Lower leg skin (tissue), 4 donors: ENCODE results near the gene CRMP1. TPM values are rescaled to one million over a fixed set of nuclear protein-coding genes. Genes with fewer than 3 reads are reported as not detected.
"Not testable (repeated sequence)": the region's sequence is repeated elsewhere in the genome, so short reads cannot be mapped to it uniquely, and the experiment has no call there.

Experiments used
- DNase-seq, 2 donors: peaks; one replicate each; pipeline ENCODE4 v3.0.0-alpha.2; 2019; ENCODE audit warnings: low spot score in 2 of 2
- H3K4me3 ChIP-seq: fragments of 200-600 bp; sonication (generic); 2 replicates; pipeline ENCODE4 v1.5.1; 2017; ENCODE audit warnings: mild to moderate bottlenecking, low read depth; ENCODE audit not compliant: poor library complexity, severe bottlenecking
- POLR2A ChIP-seq, 2 donors: fragments of 450-650 bp; IDR thresholded peaks; one replicate each; pipeline ENCODE4 v1.6.1; 2016 to 2017; ENCODE audit warnings: antibody characterized with exemption in 2 of 2, mild to moderate bottlenecking in 1 of 2, moderate library complexity in 1 of 2
- WGBS, 2 donors: methylation state at CpG; one replicate each; pipeline ENCODE4 v1.1.5; 2018; 5-methylcytosine and 5-hydroxymethylcytosine counted together
- intact Hi-C: fragments of 100-400 bp; cut with DNase I; formaldehyde crosslinking; loops from one replicate; pipeline ENCODE4 v1.15.0; 2023; ENCODE audit warnings: low total_unique reads
- total RNA-seq, 4 donors: library from RNA; depleted of rRNA; stranded (reverse); fragments of >200 nt; gene quantifications; one replicate each; pipeline ENCODE4 v1.1.0, GENCODE V29; 2016
- TF ChIP-seq, protein P1 (sequence below), 3 donors: fragments of 450-650 bp; IDR thresholded peaks; one replicate each; pipeline ENCODE4 v1.5.1; 2016; ENCODE audit warnings: antibody characterized with exemption in 3 of 3, mild to moderate bottlenecking in 3 of 3, moderate library complexity in 2 of 3

CRMP1 gene
- total RNA-seq, 4 donors from 2014 or later = 0.17 to 1.2 (median 0.17) TPM; not detected in 1

DNA sequence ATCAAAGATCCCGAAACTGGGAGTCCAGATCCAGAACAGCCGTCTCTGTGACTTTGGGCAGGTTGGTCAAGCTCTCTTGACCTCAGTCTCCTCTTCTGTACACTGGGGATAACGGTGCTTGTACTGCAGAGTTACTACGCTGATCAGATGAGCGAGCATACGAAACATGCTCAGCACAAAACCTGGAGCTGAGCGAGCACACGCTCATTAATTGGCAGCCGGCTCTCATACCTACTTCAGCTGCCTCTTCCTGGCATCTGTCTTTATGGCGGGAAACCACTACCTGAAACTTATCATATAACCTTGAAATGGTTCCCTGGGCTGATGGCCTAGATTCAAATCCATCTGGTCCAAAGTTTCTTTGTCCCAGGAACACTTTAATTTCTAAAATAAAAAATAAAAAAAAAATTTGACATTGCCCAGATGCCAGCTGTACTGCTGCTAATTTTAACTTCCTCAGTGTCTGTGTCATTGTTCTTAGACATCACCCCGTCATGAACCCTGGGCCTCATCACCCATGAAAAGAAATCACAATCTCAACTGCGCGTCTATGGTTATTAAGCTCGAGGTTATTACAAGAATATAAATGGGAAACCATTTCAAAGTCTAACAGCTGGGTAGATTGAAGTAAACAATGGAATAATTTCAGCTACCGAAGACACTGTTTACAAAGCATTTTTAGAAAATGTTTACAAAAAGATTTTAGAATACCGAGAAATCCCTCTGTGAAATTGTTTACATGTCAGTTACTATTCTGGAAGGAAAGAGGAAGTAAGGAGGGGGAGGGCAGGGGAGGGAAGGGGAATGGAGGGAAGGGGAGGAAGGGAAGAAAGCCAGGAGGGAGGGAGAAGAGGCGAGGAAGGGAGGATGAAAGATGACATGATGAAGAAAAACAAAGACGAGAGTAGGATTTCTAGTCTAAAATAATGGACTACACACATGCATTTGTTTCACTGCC is 49.0 kb downstream of the CRMP1 start:
- DNase-seq = no peak
- intact Hi-C loops = no loop called here
- H3K4me3 ChIP-seq = no peak overlapping the region
- 73 to 78% methylated on average over 18 of the region's 18 CpGs for WGBS, 2 donors
- TF ChIP-seq POLR2A (IDR thresholded peaks at IDR 0.05) = no peak
- TF ChIP-seq, protein P1, sequence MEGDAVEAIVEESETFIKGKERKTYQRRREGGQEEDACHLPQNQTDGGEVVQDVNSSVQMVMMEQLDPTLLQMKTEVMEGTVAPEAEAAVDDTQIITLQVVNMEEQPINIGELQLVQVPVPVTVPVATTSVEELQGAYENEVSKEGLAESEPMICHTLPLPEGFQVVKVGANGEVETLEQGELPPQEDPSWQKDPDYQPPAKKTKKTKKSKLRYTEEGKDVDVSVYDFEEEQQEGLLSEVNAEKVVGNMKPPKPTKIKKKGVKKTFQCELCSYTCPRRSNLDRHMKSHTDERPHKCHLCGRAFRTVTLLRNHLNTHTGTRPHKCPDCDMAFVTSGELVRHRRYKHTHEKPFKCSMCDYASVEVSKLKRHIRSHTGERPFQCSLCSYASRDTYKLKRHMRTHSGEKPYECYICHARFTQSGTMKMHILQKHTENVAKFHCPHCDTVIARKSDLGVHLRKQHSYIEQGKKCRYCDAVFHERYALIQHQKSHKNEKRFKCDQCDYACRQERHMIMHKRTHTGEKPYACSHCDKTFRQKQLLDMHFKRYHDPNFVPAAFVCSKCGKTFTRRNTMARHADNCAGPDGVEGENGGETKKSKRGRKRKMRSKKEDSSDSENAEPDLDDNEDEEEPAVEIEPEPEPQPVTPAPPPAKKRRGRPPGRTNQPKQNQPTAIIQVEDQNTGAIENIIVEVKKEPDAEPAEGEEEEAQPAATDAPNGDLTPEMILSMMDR (IDR thresholded peaks at IDR 0.05) = no peak

DNA sequence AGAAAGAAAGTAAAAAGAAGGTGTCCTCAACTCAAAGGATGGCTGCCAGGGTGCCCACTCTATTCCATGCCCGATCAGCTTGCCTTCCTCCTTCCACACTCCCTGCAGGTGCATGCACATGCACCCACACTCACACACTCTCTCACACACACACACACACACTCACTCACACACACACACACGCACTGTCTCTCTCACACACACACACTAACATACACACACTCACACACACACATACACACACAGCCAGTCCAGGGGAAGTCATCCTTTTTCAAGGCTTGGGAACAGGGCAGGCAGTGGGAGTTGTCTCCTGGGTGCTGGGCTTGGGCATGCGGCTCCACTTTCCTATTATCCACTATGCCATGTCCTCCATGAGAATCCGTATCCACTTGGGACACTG is 50.4 kb downstream of the CRMP1 start:
- WGBS, 2 donors = 77 to 90% methylated on average over 4 of the region's 4 CpGs

DNA sequence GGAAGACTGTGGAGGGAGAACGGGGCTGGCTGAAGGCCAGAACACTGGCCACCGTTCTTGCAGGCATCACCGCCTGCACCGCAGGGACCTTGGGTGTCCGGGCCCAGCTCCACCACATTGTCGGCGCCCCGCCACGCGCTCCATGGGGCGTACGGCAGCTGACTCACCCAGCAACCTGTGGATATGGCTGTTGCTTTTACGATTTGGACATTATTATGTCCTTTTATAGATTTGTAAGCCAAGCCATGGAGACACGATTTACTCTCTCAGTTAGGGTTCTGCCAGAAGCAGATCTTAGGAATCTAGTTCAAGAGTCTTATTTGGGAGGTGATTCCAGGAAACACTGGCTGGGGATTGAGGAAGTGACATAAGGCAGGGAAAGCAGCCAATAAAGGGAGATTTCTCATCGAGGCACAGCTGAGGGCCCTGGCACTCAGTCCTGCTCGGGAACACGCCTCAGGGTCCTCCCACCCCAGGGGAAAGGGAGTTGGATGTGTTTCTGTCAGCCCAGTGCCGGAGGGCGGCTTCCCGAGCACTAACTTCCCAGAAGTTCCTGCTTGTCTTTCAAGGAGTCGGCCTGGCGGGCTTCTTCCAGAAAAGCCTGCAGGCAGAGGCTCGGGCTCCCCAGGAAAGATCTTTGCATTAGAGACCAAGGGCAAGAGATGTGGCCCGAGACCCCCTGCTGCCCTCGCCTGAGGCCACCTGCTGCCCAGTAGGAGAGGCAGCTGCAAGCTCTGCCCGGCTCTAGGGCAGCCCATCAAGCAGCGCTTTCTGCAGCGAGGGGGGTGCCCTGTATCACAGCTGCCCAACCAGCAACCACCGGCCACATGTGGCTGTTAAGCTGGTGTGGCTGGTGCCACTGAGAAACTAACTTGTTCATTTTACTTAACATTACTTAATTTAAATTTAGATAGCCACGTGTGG is 52.9 kb downstream of the CRMP1 start:
- no peak for TF ChIP-seq POLR2A (IDR thresholded peaks at IDR 0.05)
- TF ChIP-seq, protein P1 (IDR thresholded peaks at IDR 0.05) = no peak
- no peak for DNase-seq
- no peak overlapping the region for H3K4me3 ChIP-seq
- 50 to 55% methylated on average over 29 to 30 of the region's 30 CpGs for WGBS, 2 donors
- intact Hi-C loops = no loop called here

More for the DNA sequence above, 50.4 kb downstream of the CRMP1 start:
- intact Hi-C loops = no loop called here
- DNase-seq = no peak
- TF ChIP-seq, protein P1 (IDR thresholded peaks at IDR 0.05) = no peak
- TF ChIP-seq POLR2A (IDR thresholded peaks at IDR 0.05) = no peak
- H3K4me3 ChIP-seq = no peak overlapping the region

DNA sequence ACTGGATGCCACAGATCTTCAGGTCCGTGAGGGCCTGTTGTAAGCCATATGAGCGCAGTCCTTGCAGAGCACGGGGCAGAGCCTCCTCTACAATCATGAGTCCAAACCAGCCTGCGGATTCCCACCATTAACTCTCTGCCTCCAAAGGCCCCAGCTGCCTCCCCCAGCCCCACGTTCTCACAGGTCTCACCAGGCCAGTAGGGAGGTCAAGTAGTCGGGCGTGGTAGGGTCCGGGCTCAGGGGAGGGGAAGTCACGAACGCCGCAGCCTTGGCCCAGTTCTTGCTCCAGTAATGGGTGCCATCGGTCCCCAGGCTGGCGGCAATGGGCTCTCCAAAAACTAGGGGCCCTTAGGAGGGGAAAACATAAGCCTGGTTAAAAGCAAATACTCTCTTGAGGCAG is 53.6 kb downstream of the CRMP1 start:
- TF ChIP-seq, protein P1 (IDR thresholded peaks at IDR 0.05) = no peak
- TF ChIP-seq POLR2A (IDR thresholded peaks at IDR 0.05) = no peak
- WGBS, 2 donors = 76 to 78% methylated on average over 13 of the region's 13 CpGs
- H3K4me3 ChIP-seq = no peak overlapping the region
- intact Hi-C loops = no loop called here
- no peak for DNase-seq

DNA sequence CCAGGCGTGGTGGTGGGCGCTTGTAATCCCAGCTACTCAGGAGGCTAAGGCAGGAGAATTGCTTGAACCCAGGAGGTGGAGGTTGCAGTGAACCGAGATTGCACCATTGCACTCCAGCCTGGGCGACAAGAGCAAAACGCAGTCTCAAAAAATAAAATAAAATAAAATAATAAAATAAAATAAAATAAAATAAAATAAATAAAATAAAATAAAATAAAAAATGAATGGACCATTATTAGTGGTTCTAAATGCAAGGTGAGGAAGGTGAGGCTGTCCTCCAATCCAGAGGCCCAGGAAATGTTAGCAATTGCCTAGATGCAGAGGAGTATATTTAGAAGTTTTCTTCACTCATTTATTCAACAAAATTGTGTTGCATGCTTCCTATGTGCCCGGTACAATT is 55.4 kb downstream of the CRMP1 start:
- DNase-seq, intact Hi-C loops: not testable (repeated sequence)
- WGBS, 2 donors = 80 to 89% methylated on average over 6 of the region's 6 CpGs

DNA sequence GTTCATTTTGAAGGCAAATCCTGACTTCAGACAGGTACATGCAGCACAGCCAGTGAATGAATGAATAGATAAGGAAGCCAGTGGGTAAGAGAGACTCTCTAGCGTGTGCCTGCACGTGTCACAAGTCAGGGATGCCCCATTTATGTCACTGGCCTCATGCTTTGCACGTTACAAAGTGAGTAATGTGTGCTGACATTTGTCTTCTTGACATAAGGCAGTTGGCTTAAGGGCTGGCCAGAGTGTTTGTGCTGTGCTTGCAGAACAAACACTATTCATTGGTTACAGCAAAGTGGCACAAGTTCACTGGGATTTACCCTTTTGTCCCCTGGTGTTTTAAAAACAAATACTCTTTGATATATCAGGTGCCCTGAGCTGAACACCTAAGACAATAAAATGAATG is 55.9 kb downstream of the CRMP1 start:
- no peak for TF ChIP-seq POLR2A (IDR thresholded peaks at IDR 0.05)
- TF ChIP-seq, protein P1 (IDR thresholded peaks at IDR 0.05) = no peak
- DNase-seq = no peak
- intact Hi-C loops = no loop called here

More for the DNA sequence above, 55.4 kb downstream of the CRMP1 start:
- not testable (repeated sequence) for H3K4me3 ChIP-seq

More for the DNA sequence above, 55.9 kb downstream of the CRMP1 start:
- no peak overlapping the region for H3K4me3 ChIP-seq
- WGBS, 2 donors = 43 to 44% methylated on average over 3 of the region's 3 CpGs
